ENCODE results near the gene EFCAB7.

Gene EFCAB7

GRCh38 chr1:63522891-63523728 lies at the start of gene EFCAB7, which contains the start of gene ITGB3BP:
Gene EFCAB7 (plus strand): TSS chr1:63523525. CDS start chr1:63525573, 2,048 bp downstream.
Gene ITGB3BP (minus strand): TSS chr1:63523225. CDS start chr1:63523133, 92 bp downstream.
- peak; percentile 75 for DNase-seq (ENCODE audit: low read depth)

- no peak for DNase-seq (ENCODE audit: low read depth)
Measured at GRCh38 chr1:63475761-63476160, 47.6 kb upstream of the EFCAB7 start.

GRCh38 chr1:63480057-63480456 lies 43.3 kb upstream of the EFCAB7 start:
- no peak for DNase-seq (ENCODE audit: low read depth)

- no peak for DNase-seq (ENCODE audit: low read depth)
Measured at GRCh38 chr1:63486629-63487028, 36.7 kb upstream of the EFCAB7 start.

- peak; percentile 34 for DNase-seq (ENCODE audit: low read depth)
Measured at GRCh38 chr1:63487336-63488065, 35.8 kb upstream of the EFCAB7 start.

- no peak for DNase-seq (ENCODE audit: low read depth)
Measured at GRCh38 chr1:63497577-63497976, 25.7 kb upstream of the EFCAB7 start.

GRCh38 chr1:63498106-63498505 lies 25.2 kb upstream of the EFCAB7 start:
- DNase-seq (ENCODE audit: low read depth) = no peak

GRCh38 chr1:63501256-63501655 lies 22.1 kb upstream of the EFCAB7 start:
- DNase-seq (ENCODE audit: low read depth) = no peak

- DNase-seq (ENCODE audit: low read depth) = no peak
Measured at GRCh38 chr1:63506782-63507181, 16.5 kb upstream of the EFCAB7 start.

GRCh38 chr1:63509718-63510117 lies 13.6 kb upstream of the EFCAB7 start:
- no peak for DNase-seq (ENCODE audit: low read depth)

GRCh38 chr1:63512584-63512983 lies 10.7 kb upstream of the EFCAB7 start:
- DNase-seq (ENCODE audit: low read depth) = no peak

GRCh38 chr1:63516629-63517028 lies 6.7 kb upstream of the EFCAB7 start:
- no peak for DNase-seq (ENCODE audit: low read depth)

GRCh38 chr1:63523738-63524137 lies 413 bp downstream of the EFCAB7 start:
- DNase-seq (ENCODE audit: low read depth) = no peak

GRCh38 chr1:63524201-63524600 lies 876 bp downstream of the EFCAB7 start:
- DNase-seq (ENCODE audit: low read depth) = no peak

GRCh38 chr1:63532727-63533126 lies 9.4 kb downstream of the EFCAB7 start:
- DNase-seq (ENCODE audit: low read depth) = no peak

GRCh38 chr1:63533931-63534330 lies 10.6 kb downstream of the EFCAB7 start:
- no peak for DNase-seq (ENCODE audit: low read depth)

- no peak for DNase-seq (ENCODE audit: low read depth)
Measured at GRCh38 chr1:63534406-63534805, 11.1 kb downstream of the EFCAB7 start.

- no peak for DNase-seq (ENCODE audit: low read depth)
Measured at GRCh38 chr1:63537006-63537405, 13.7 kb downstream of the EFCAB7 start.

GRCh38 chr1:63537940-63538339 lies 14.6 kb downstream of the EFCAB7 start:
- no peak for DNase-seq (ENCODE audit: low read depth)

- no peak for DNase-seq (ENCODE audit: low read depth)
Measured at GRCh38 chr1:63545780-63546179, 22.5 kb downstream of the EFCAB7 start.

- no peak for DNase-seq (ENCODE audit: low read depth)
Measured at GRCh38 chr1:63547621-63548294, 24.4 kb downstream of the EFCAB7 start.

GRCh38 chr1:63548303-63548702 lies 25.0 kb downstream of the EFCAB7 start:
- no peak for DNase-seq (ENCODE audit: low read depth)

- no peak for DNase-seq (ENCODE audit: low read depth)
Measured at GRCh38 chr1:63548877-63549276, 25.6 kb downstream of the EFCAB7 start.

All from non-pigmented ciliary epithelial cell (primary cell).